Fibroblast of lung (primary cell): ENCODE data around the gene EXOC6B.

Experiments
- CTCF ChIP-seq, 2 donors: IDR thresholded peaks in 1 of 2; conservative IDR thresholded peaks in 1 of 2; 1 replicate in 1 of 2; 2 replicates in 1 of 2; pipeline ENCODE4 v1.5.1; 2011 to 2012; ENCODE audit warnings: low read length in 2 of 2, control low read depth in 1 of 2, inconsistent platforms in 1 of 2, low read depth in 1 of 2, mild to moderate bottlenecking in 1 of 2
- EZH2 ChIP-seq: IDR thresholded peaks from 2 replicates; pipeline ENCODE4 v1.5.1; 2012; ENCODE audit warnings: low read length, control low read depth, mild to moderate bottlenecking; ENCODE audit errors: missing control alignments

- TF ChIP-seq CTCF (conservative IDR thresholded peaks at IDR 0.05 in 1 of 2, IDR thresholded peaks at IDR 0.05 in 1 of 2; ENCODE audit: low read depth in 1 of 2, low read length in 2 of 2) (no peak), EZH2 (no peak)
These were observed 652.1 kb downstream of the EXOC6B start for GRCh38 chr2:72173640-72174321.
